ENCODE data around the gene KLF13.

Gene KLF13

GRCh38 chr15:31307270-31308184 is 19.1 kb upstream of the KLF13 start:
- H3K4me3 ChIP-seq (ENCODE audit: low read length), result no peak overlapping the region
- H3K4me1 ChIP-seq (ENCODE audit: control insufficient read depth, insufficient read depth, low read length), result peaks cover 29% of the 10 kb centered on the region
- no peaks in the 10 kb centered on the region for H3K9me3 ChIP-seq (ENCODE audit: control insufficient read depth, insufficient read depth, low read length)
- no peak for DNase-seq (ENCODE audit: low read depth, low spot score)
- no peaks in the 10 kb centered on the region for H3K36me3 ChIP-seq (ENCODE audit: control insufficient read depth, insufficient read depth, low read length)
- H3K27ac ChIP-seq (ENCODE audit: low read length), result no peak overlapping the region
- H3K27me3 ChIP-seq (ENCODE audit: control insufficient read depth, insufficient read depth, low read length), result no peaks in the 10 kb centered on the region
- WGBS (ENCODE audit: insufficient coverage, insufficient read length), result no CpG with 5 or more reads among the region's 20 CpGs

DNA sequence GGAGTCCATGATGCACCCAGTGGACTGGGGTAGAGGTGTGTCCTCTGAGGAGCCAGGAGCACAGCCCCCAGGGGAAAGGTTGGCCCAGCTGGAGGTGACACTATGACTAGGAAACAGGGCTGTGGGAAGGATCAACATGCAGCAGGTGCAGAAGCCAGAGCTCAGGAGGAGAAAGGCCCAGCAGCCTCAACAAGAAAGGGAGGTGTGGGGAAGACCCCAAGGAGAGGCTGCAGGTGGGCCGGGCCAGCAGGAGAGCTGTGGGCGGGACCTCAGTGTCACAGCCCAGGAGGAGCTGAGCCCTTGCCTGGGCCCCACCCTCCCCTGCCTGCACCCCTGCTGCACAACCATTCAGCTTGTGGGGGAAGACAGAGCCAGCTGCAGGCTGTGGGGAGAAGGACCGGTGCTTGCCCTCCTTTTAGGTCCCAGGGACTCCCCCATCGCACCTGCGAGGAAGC is 18.4 kb upstream of the KLF13 start:
- WGBS (ENCODE audit: insufficient coverage, insufficient read length), result no CpG with 5 or more reads among the region's 5 CpGs
- no peaks in the 10 kb centered on the region for H3K27me3 ChIP-seq (ENCODE audit: control insufficient read depth, insufficient read depth, low read length)
- H3K9me3 ChIP-seq (ENCODE audit: control insufficient read depth, insufficient read depth, low read length), result no peaks in the 10 kb centered on the region
- H3K36me3 ChIP-seq (ENCODE audit: control insufficient read depth, insufficient read depth, low read length), result no peaks in the 10 kb centered on the region
- DNase-seq (ENCODE audit: low read depth, low spot score), result no peak
- no peak overlapping the region for H3K4me3 ChIP-seq (ENCODE audit: low read length)
- H3K27ac ChIP-seq (ENCODE audit: low read length), result no peak overlapping the region
- peaks cover 29% of the 10 kb centered on the region for H3K4me1 ChIP-seq (ENCODE audit: control insufficient read depth, insufficient read depth, low read length)

DNA sequence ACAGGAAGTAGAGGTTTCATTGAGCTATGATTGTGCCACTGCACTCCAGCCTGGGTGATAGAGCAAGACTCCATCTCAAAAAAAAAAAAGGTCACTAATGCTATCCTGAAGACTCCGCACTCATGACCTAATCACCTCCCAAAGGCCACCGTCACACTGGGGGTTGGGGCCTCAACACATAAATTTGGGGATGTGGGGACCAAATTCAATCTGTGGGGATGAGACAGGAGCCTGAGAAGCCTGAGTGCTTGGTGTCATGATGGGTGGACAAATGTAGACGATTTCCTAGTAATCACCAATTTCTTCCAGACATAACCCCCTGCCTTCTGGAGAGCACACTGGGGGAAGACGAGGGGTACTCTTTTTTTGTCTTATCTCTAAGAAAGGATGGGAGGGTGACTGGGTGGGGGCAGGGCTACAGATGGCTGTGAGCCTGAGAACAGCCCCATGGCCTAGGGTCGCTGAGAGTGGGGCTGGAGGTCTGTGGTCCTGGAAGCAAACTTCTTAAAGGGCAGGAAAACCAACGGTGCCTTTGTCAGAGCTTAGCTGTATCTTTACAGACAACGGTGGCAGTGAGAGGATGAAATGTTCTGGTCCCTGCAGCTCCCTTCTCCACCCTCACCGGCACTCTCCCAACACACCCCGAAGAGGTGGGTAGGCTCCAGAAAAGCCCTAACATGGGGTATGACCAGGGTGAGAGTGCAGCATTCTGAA is 16.6 kb upstream of the KLF13 start:
- H3K9me3 ChIP-seq (ENCODE audit: control insufficient read depth, insufficient read depth, low read length), result no peaks in the 10 kb centered on the region
- no peak for DNase-seq (ENCODE audit: low read depth, low spot score)
- no CpG with 5 or more reads among the region's 9 CpGs for WGBS (ENCODE audit: insufficient coverage, insufficient read length)
- no peak overlapping the region for H3K4me3 ChIP-seq (ENCODE audit: low read length)
- H3K4me1 ChIP-seq (ENCODE audit: control insufficient read depth, insufficient read depth, low read length), result peaks cover 24% of the 10 kb centered on the region
- no peaks in the 10 kb centered on the region for H3K36me3 ChIP-seq (ENCODE audit: control insufficient read depth, insufficient read depth, low read length)
- no peaks in the 10 kb centered on the region for H3K27me3 ChIP-seq (ENCODE audit: control insufficient read depth, insufficient read depth, low read length)
- H3K27ac ChIP-seq (ENCODE audit: low read length), result no peak overlapping the region

- H3K4me3 ChIP-seq (ENCODE audit: low read length), result no peak overlapping the region
- no CpG with 5 or more reads among the region's 18 CpGs for WGBS (ENCODE audit: insufficient coverage, insufficient read length)
Observed at GRCh38 chr15:31311735-31312619, 14.7 kb upstream of the KLF13 start.

GRCh38 chr15:31313223-31313622 is 13.4 kb upstream of the KLF13 start:
- no peaks in the 10 kb centered on the region for H3K9me3 ChIP-seq (ENCODE audit: control insufficient read depth, insufficient read depth, low read length)
- H3K27me3 ChIP-seq (ENCODE audit: control insufficient read depth, insufficient read depth, low read length), result no peaks in the 10 kb centered on the region
- no peak for DNase-seq (ENCODE audit: low read depth, low spot score)
- no peak overlapping the region for H3K4me3 ChIP-seq (ENCODE audit: low read length)
- no peak overlapping the region for H3K27ac ChIP-seq (ENCODE audit: low read length)
- H3K4me1 ChIP-seq (ENCODE audit: control insufficient read depth, insufficient read depth, low read length), result peaks cover 2% of the 10 kb centered on the region; the same call in 1 of the 2 replicates
- no peaks in the 10 kb centered on the region for H3K36me3 ChIP-seq (ENCODE audit: control insufficient read depth, insufficient read depth, low read length)

More at GRCh38 chr15:31311735-31312619, 14.7 kb upstream of the KLF13 start:
- H3K36me3 ChIP-seq (ENCODE audit: control insufficient read depth, insufficient read depth, low read length), result no peaks in the 10 kb centered on the region
- no peak overlapping the region for H3K27ac ChIP-seq (ENCODE audit: low read length)
- no peaks in the 10 kb centered on the region for H3K9me3 ChIP-seq (ENCODE audit: control insufficient read depth, insufficient read depth, low read length)
- H3K27me3 ChIP-seq (ENCODE audit: control insufficient read depth, insufficient read depth, low read length), result no peaks in the 10 kb centered on the region
- DNase-seq (ENCODE audit: low read depth, low spot score), result no peak
- H3K4me1 ChIP-seq (ENCODE audit: control insufficient read depth, insufficient read depth, low read length), result peaks cover 12% of the 10 kb centered on the region

- Histone ChIP-seq H3K27ac (ENCODE audit: low read length) (no peak overlapping the region), H3K4me3 (ENCODE audit: low read length) (no peak overlapping the region), H3K27me3 (ENCODE audit: control insufficient read depth, insufficient read depth, low read length) (no peaks in the 10 kb centered on the region), H3K36me3 (ENCODE audit: control insufficient read depth, insufficient read depth, low read length) (no peaks in the 10 kb centered on the region), H3K9me3 (ENCODE audit: control insufficient read depth, insufficient read depth, low read length) (no peaks in the 10 kb centered on the region), H3K4me1 (ENCODE audit: control insufficient read depth, insufficient read depth, low read length) (no peaks in the 10 kb centered on the region; the same call in 1 of the 2 replicates)
- no CpG with 5 or more reads among the region's 12 CpGs for WGBS (ENCODE audit: insufficient coverage, insufficient read length)
- no peak for DNase-seq (ENCODE audit: low read depth, low spot score)
Observed at GRCh38 chr15:31314380-31314779, 12.3 kb upstream of the KLF13 start.

DNA sequence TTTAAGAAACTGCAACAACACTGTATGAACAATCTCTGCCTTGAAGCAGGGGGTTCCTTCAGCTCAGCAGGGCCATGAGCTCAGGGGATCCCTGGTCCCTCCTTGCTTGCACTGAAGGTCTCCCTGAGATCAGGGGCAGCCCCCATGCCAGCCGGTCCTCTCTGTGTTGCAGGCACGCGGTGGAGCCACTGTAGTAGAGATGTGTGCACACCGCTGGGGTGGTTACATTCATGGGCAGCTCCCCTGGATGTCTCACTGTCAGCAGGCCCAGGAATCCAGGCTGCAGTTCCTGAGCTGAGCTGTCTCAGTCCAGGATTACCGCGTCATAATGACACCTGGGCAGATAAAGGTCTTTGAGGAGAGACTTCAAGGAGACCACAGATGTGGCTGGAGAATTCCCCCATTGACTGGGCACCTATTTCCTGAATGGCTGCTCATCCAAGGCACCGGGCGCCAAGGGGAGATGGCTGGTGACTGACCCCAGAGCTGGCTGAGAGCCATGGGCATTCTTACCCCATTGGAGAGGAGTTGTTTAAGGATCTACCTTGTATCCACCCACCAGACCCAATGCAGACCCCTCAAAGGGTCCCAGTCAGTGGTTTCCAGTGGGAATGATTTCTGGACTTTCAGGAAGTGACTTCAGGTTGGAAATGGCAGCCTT is 10.4 kb upstream of the KLF13 start:
- no peaks in the 10 kb centered on the region for H3K27me3 ChIP-seq (ENCODE audit: control insufficient read depth, insufficient read depth, low read length)
- no peaks in the 10 kb centered on the region for H3K36me3 ChIP-seq (ENCODE audit: control insufficient read depth, insufficient read depth, low read length)
- H3K9me3 ChIP-seq (ENCODE audit: control insufficient read depth, insufficient read depth, low read length), result no peaks in the 10 kb centered on the region
- no peaks in the 10 kb centered on the region; the same call in 1 of the 2 replicates for H3K4me1 ChIP-seq (ENCODE audit: control insufficient read depth, insufficient read depth, low read length)
- DNase-seq (ENCODE audit: low read depth, low spot score), result no peak
- no CpG with 5 or more reads among the region's 8 CpGs for WGBS (ENCODE audit: insufficient coverage, insufficient read length)
- no peak overlapping the region for H3K27ac ChIP-seq (ENCODE audit: low read length)
- H3K4me3 ChIP-seq (ENCODE audit: low read length), result no peak overlapping the region

GRCh38 chr15:31317017-31317416 is 9.6 kb upstream of the KLF13 start:
- Histone ChIP-seq H3K27me3 (ENCODE audit: control insufficient read depth, insufficient read depth, low read length) (no peaks in the 10 kb centered on the region), H3K36me3 (ENCODE audit: control insufficient read depth, insufficient read depth, low read length) (no peaks in the 10 kb centered on the region), H3K27ac (ENCODE audit: low read length) (no peak overlapping the region), H3K9me3 (ENCODE audit: control insufficient read depth, insufficient read depth, low read length) (no peaks in the 10 kb centered on the region), H3K4me3 (ENCODE audit: low read length) (no peak overlapping the region), H3K4me1 (ENCODE audit: control insufficient read depth, insufficient read depth, low read length) (no peaks in the 10 kb centered on the region; the same call in 1 of the 2 replicates)
- DNase-seq (ENCODE audit: low read depth, low spot score), result no peak
- WGBS (ENCODE audit: insufficient coverage, insufficient read length), result no CpG with 5 or more reads among the region's 3 CpGs

- no peak for DNase-seq (ENCODE audit: low read depth, low spot score)
- Histone ChIP-seq H3K4me3 (ENCODE audit: low read length) (no peak overlapping the region), H3K27me3 (ENCODE audit: control insufficient read depth, insufficient read depth, low read length) (no peaks in the 10 kb centered on the region), H3K36me3 (ENCODE audit: control insufficient read depth, insufficient read depth, low read length) (no peaks in the 10 kb centered on the region), H3K27ac (ENCODE audit: low read length) (no peak overlapping the region), H3K4me1 (ENCODE audit: control insufficient read depth, insufficient read depth, low read length) (no peaks in the 10 kb centered on the region), H3K9me3 (ENCODE audit: control insufficient read depth, insufficient read depth, low read length) (no peaks in the 10 kb centered on the region)
- WGBS (ENCODE audit: insufficient coverage, insufficient read length), result no CpG with 5 or more reads among the region's 21 CpGs
Observed at GRCh38 chr15:31317421-31318327, 9.0 kb upstream of the KLF13 start.

Data from iPS DF 6.9 (cell line).